GM19395 (cell line): ENCODE data around the gene JAKMIP3.
"Not testable (repeated sequence)": the region's sequence is repeated elsewhere in the genome, so short reads cannot be mapped to it uniquely, and the experiment has no call there.

Source experiments
- ATAC-seq: cut with Tn5 transposase; IDR thresholded peaks from one replicate; pipeline ENCODE4 v1.9.1; 2021; ENCODE audit warnings: mild to moderate bottlenecking, moderate library complexity; ENCODE audit not compliant: unreplicated experiment

JAKMIP3 gene

DNA sequence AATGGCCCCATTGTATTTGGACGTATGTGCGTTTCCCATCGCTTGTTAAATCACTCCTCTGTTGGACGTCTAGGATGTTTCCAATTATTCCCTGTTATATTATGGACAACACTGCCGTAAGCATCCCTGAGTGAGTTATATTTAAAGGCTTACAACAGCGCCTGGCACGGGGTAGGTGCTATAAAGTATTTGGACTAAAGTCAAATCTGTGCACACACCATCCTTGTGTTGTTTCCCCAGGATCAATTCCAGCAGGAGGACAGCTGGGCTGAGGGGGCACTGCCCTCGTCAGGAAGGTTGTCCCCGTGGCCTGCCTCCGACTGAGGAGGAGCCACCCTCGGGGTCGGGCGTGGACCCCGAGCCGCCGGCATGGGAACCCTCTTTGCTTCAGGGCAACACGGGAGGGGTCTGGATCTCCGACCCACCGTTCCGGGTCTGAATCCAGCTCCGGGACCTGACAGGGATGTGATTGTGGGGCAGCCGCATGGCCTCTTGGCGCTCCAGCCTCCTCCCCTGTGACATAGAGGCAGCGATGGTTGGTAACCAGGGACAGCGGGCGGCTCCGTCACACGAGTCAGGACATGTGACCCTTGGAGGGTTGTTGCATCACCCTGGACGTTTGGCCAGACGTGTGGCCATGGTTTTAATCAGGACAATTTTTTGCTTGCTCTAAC lies 1.5 kb upstream of the JAKMIP3 start:
- no peak for ATAC-seq

DNA sequence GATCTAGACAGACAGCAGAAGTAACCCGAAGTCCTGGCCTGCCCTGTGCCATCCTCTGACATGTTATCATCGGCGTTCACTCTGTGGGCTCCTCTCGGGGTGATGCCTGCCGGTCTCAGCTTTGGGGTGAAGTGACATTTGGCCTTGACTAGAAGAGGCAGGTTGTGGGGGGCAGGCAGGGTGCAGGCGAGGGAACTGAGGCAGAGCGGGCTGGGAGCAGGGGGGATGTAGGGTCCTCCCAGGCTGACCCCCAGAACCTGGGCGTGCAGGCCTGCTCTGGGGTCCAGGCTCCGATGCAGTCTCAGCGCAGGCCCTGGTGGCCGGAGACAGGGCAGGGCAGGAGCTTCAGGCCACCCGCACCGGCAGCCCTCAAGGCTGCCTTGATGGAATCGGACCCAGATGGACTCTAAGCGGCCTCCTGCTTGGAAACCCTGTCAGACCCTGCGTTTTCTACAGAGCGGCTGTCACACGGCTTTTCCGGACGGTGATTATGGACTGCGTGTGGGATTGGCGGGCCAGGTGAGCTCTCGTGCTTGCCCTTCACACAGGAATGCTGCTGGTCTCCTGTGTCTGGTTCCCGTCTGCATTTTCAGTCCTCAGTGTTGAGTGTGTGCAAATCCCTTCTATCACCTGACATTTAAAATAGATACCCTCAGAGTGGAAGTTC lies 842 bp upstream of the JAKMIP3 start:
- no peak for ATAC-seq

DNA sequence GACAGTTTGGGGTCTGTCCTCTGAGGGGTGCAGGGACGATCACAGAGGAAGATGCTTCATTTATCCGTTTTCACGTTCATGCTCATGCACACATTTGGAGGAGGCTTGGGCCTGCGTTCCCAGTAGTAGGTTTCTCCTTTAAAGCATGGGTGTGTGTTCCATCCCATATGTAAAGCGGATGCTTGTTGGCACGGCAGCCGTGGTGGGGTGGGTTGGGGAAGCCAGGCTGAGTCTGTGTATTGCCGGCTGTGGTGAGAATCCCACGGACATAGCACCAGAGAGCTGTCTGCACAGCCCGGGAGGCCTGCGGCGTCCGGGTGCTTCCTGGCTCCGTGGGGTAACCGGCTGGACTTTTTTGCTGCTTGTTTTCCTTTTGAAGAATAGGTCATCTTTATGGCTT lies 440 bp downstream of the JAKMIP3 start:
- ATAC-seq = no peak

- ATAC-seq = no peak
Measured at GRCh38 chr10:132066812-132067211, 1.1 kb downstream of the JAKMIP3 start.

DNA sequence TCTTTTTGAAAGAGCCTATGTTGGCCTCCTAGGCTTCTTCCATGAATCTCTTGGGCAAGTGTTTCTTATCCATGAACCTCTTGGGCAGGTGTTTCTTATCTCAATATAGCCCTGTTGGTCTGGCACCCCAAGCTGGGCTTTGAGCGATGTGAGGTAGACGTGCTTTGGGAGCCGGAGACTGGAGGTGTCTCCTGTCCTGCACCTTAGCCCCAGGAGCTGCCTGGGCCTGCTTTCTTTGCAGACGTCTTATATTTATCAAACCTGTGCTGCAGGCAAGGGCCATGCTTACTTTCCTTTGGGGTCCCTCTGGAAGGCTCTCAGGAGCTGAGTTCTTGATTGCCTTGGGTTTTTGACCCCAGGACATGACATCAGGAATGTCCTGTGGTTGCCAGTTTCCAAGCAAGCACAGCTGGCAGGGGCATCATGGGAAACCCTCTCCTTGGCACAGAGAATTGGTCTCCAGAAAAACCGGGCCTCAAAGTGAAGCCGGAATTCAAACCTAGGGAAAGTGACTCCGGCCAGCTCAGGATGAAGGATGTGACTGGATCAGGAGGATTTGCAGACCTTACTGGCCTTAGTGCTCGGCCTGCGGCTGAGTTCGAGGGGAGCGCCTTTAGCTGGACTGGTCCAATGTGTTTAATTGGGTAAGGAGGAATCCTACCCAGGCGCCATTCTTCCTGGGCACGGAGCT lies 2.8 kb downstream of the JAKMIP3 start:
- no peak for ATAC-seq

GRCh38 chr10:132069122-132069848 lies 3.5 kb downstream of the JAKMIP3 start:
- no peak for ATAC-seq

DNA sequence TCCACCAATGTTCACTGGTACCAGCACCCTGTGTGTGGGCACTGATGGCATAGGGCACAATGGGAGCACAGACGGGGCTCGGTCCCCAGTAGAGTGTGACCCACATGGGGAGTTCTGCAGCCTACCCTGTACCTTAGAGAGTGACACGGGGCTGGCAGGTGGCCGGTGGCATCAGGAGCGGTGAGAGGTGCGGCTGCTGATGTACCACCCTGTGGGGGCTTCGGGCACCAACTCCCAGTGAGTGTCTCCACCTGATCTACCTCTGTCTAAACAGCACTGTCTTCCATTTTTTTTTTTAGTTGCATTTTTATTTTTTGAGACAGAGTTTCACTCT lies 4.1 kb downstream of the JAKMIP3 start:
- no peak for ATAC-seq

GRCh38 chr10:132070724-132071123 lies 5.0 kb downstream of the JAKMIP3 start:
- ATAC-seq = no peak

DNA sequence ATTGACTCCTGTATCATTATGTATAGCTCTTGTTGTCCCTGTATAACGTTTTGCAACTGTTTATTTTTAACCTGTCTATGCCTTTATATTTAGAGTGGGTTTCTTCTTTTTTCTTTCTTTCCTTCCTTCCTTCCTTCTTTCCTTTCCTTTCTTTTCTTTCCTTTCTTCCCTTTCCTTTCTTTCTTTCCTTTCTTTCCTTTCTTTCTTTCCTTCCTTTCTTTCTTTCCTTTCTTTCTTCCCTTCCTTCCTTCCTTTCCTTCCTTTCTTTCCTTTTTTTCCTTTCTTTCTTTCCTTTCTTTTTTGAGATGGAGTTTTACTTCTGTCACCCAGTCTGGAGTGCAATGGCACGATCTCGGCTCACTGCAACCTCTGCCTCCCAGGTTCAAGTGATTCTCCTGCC lies 5.9 kb downstream of the JAKMIP3 start:
- no peak for ATAC-seq

DNA sequence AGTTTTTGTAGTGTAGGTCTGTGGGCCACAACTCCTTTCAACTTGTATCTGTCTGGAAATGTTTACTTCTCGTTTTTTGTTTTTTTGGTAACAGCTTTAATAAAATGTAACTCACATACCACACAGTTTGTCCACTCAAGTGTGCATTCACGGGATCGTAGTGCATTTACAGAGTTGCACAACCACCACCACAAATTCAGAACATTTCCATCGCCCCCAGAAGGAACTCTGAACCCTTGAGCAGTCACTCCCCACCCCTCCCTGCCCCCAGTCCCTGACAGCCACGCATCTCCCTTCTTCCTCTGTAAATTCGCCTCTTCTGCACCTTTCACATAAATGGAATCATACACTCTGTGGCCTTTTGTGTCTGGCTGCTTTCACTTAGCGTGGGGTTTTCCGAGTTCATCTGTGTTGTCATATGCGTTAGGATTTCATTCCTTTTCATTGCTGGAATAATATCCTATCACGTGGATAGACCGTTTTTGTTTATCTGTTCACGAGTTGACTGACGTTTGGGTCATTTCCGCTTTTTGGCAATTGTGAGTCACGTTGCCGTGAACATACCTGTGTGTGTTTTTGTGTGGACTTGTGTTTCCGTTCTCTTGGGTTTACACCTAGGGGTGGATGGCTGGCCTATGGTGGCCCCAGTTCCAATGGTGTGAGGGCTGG lies 10.3 kb downstream of the JAKMIP3 start:
- no peak for ATAC-seq

GRCh38 chr10:132076578-132077081 lies 10.9 kb downstream of the JAKMIP3 start:
- ATAC-seq = no peak

GRCh38 chr10:132077091-132077490 lies 11.3 kb downstream of the JAKMIP3 start:
- no peak for ATAC-seq

DNA sequence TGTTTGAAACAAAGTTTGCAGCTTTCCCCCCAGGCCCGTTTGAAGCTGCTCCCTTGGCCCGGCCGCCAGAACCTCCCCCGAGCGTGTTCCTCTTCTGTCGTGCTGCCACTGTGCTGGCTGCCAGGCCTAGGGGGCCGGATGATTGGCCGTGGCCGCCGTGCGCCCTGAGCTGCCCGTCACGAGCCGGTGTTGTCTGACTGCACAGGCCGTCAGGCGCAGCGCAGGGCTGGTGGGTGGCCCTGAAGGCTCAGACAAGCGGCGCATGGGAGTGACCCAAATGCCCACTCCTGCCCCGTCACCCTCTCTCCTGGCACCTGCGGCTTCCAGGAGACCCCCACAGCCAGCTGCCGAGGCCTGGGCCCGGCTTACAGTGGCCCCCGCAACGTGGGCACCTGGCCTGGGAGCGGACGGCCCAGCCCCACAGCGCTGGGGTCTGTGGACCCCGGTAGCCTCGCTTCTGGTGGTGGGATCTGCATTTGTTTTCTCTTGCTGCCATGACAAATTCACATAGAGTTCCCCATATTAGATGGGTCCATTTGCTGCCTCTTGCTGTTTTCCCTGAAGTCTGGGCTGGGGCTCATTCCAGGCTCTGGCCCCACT lies 13.1 kb downstream of the JAKMIP3 start:
- no peak for ATAC-seq

- ATAC-seq = not testable (repeated sequence)
Measured at GRCh38 chr10:132084384-132084783, 18.6 kb downstream of the JAKMIP3 start.

GRCh38 chr10:132093236-132093635 lies 27.5 kb downstream of the JAKMIP3 start:
- not testable (repeated sequence) for ATAC-seq

DNA sequence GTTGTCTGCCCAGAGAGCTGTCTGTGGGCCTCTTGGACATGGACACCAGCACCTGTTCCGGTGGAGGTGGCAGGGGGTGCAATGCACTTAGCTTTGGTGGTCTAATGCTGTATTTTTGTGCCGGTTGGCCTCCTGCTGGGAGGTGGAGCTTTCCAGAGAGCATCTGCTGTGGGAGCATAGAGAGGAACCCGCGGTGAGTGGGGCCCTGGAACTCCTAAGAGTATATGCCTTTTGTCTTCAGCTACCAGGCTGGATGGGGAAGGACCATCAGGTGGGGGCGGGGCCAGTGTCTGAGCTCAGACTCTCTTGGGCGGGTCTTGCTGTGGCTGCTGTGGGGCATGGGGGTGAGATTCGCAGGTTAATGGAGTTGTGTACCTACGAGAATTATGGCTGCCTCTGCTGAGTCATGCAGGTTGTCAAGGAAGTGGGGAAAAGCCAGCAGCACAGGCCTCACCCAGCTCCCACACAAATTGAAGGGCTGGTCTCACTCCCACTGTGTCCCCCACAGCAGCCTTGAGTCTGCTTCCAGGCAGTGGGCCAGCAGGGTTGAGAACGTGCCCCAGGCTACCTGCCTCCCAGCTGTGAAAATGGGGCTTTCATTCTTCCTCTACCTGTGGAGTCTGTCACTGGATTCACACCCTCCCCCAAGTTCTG lies 29.0 kb downstream of the JAKMIP3 start:
- no peak for ATAC-seq

DNA sequence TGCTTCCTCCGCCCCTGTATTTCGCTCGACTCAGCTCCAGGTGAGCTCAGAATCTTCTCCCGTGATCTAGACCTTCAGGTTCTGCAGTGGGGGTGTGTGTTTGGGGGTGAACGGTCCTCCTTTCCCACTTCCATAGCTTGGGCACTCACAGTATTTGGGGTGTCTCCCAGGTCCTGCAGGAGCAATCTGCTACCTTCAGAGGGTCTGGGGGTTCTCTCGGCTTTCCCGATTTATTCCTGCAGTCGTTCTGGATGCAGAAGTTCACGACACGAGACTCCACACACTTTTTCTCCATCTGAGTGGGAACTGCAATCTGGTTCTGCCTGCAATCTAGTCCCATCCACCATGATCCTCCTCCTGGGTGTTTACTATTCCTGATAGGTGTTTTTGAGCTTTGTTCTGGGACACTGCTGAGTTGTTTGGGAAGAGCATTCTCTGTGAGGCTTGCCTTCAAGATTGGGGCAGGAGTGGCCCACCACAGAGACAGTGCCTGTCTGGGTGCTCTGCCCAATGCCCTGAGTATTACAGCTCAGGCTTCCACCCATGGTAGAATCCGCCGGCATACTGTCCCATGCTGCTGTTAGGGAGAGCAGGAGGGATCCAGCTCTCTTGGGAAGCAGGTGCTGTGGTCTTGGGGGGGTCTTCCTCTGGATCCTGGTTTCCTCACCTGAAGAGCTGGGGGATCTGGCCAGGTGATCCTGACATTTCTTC lies 29.8 kb downstream of the JAKMIP3 start:
- no peak for ATAC-seq

DNA sequence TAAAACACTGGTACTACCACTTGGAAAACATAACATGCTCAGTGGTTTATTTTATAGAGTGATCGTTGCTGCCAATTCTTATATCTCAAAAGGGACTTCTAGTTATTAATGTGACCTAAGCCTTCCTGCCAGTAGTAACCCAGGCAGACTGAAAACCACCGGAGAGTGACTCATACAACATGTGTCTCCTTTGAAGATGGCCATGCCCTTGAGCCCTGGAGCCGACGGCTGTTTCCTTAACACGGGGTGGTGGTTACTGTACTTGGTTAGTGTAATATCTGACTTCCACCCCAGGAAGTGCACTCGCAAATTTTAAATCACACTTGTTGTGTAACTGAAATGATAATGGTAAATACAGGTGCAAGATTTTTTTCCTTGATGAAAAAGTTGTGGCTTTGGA lies 30.5 kb downstream of the JAKMIP3 start:
- no peak for ATAC-seq

DNA sequence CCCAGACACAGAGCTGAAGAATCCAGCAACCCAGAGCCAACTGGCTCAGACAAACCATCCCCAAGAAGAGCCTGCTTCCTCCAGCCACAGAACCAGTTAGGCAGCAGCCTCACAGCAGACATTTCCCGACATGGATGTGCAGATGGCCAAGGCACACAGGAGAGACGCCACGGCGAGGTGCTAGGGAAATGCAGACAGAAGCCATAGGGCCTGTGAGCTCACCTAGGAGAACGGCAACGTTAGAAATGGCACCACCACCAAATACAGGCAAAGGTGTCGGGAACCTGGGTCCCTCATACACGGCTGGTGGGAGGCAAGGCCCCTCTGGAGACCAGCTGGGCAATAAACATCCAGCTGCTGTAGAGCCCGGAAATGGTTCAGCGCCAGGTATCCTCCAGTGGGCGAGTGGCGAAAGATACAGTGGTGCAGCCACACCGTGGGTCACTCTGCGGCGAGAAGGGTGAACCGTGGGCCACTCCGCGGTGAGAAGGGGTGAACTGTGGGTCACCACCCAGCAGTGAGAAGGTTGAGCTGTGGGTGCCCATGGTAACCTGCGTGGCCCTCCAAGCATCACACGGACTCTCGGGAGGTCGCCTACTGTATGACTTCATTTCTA lies 31.2 kb downstream of the JAKMIP3 start:
- no peak for ATAC-seq
